MCF 10A (cell line): ENCODE measurements around the gene SLC10A7. TPM values are rescaled to one million over a fixed set of nuclear protein-coding genes. Genes with fewer than 3 reads are reported as not detected.

Experiments
- BruUV-seq: library from RNA; stranded (reverse); fragments of 400-500 nt; replicated peaks from 2 replicates; lab custom pipeline; 2021; lab: Mats Ljungman, UMichigan
- CTCF ChIA-PET: fragments of 300-600 bp; sonication (Branson Sonifier 250); formaldehyde crosslinking; extraction: SDS; loops from one replicate; lab custom pipeline; 2021; ENCODE audit warnings: antibody characterized with exemption, inconsistent platforms; lab: Yijun Ruan, JAX
- POLR2A ChIA-PET: fragments of 300-600, 350-650 bp; sonication (Branson Sonifier 250); formaldehyde crosslinking; extraction: SDS; loops from one replicate; lab custom pipeline; 2020; ENCODE audit warnings: antibody characterized with exemption, inconsistent platforms; lab: Yijun Ruan, JAX
- DNase-seq: peaks from one replicate; pipeline ENCODE4 v3.0.0-alpha.2; 2018; ENCODE audit not compliant: unreplicated experiment
- H3K27ac Mint-ChIP-seq: one replicate; pipeline ENCODE4 v1.8.0; 2022; ENCODE audit warnings: mild to moderate bottlenecking, low read depth, mixed read lengths; ENCODE audit not compliant: unreplicated experiment
- H3K27me3 Mint-ChIP-seq: one replicate; pipeline ENCODE4 v1.8.0; 2022; ENCODE audit warnings: mixed read lengths; ENCODE audit not compliant: insufficient read depth, unreplicated experiment
- H3K36me3 Mint-ChIP-seq: one replicate; pipeline ENCODE4 v1.8.0; 2022; ENCODE audit warnings: mild to moderate bottlenecking, moderate library complexity, mixed read lengths; ENCODE audit not compliant: insufficient read depth, unreplicated experiment
- H3K4me1 Mint-ChIP-seq: one replicate; pipeline ENCODE4 v1.8.0; 2022; ENCODE audit warnings: mixed read lengths; ENCODE audit not compliant: insufficient read depth, unreplicated experiment
- H3K4me3 Mint-ChIP-seq: one replicate; pipeline ENCODE4 v1.8.0; 2022; ENCODE audit warnings: mild to moderate bottlenecking, moderate library complexity, mixed read lengths; ENCODE audit not compliant: unreplicated experiment
- H3K9me3 Mint-ChIP-seq: one replicate; pipeline ENCODE4 v1.8.0; 2022; ENCODE audit warnings: mixed read lengths; ENCODE audit not compliant: unreplicated experiment
- intact Hi-C: fragments of 100-400 bp; cut with micrococcal nuclease; formaldehyde crosslinking; loops from 2 replicates; pipeline ENCODE4 v1.14.1; 2022
- total RNA-seq: library from RNA; stranded (reverse); gene quantifications from 2 replicates; pipeline ENCODE4 v1.2.3, GENCODE V29; 2022
- TF ChIP-seq, protein P1 (sequence below): fragments of 200-600 bp; IDR thresholded peaks from one replicate; pipeline ENCODE4 v1.8.0; 2022; ENCODE audit warnings: antibody characterized with exemption, mild to moderate bottlenecking; ENCODE audit not compliant: unreplicated experiment

SLC10A7 gene
- total RNA-seq, 1 experiment from 2014 or later: 23.0 TPM

DNA sequence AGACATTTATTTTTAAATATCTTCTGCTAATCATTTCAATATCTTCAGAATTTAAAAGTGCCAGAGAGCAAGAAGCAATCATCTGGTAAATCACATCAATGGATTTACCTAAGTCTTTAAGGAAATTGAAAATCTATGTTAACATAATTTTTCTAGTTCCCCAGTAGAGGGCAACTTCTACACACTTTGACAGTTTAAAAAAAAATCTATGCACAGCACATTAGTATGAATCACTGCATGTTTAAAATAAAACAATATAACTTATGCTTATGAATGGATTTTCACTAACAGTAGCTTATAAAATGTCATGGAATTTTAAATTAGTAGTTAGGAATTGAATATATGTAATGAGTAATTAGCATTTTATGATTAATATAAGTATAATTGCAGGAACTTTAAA, 180.9 kb downstream of the SLC10A7 start:
- H3K4me1 Mint-ChIP-seq: peaks cover 8% of the 10 kb centered on the region
- no peaks in the 10 kb centered on the region for H3K9me3 Mint-ChIP-seq
- BruUV-seq: no TSS peak
- ChIA-PET POLR2A (interaction anchor here (0.7 to 0.8 kb wide), 2 partner anchors 38 to 568 kb away, joined by 3 read pairs; no protein-coding TSS in a partner anchor), CTCF (interaction anchor here (0.6 to 2.2 kb wide), 11 partner anchors 102 to 757 kb away, joined by 3 to 8 read pairs (median 4); no protein-coding TSS in a partner anchor)
- H3K27me3 Mint-ChIP-seq: no peaks in the 10 kb centered on the region
- H3K27ac Mint-ChIP-seq: no peak overlapping the region
- peak; percentile 33 for DNase-seq
- intact Hi-C loops: loop anchor here (1.0 to 5.0 kb wide), 2 partner anchors 182 to 576 kb away; partner anchors contain the start of gene SLC10A7
- no peak overlapping the region for H3K4me3 Mint-ChIP-seq
- H3K36me3 Mint-ChIP-seq: no peaks in the 10 kb centered on the region
- TF ChIP-seq, protein P1, sequence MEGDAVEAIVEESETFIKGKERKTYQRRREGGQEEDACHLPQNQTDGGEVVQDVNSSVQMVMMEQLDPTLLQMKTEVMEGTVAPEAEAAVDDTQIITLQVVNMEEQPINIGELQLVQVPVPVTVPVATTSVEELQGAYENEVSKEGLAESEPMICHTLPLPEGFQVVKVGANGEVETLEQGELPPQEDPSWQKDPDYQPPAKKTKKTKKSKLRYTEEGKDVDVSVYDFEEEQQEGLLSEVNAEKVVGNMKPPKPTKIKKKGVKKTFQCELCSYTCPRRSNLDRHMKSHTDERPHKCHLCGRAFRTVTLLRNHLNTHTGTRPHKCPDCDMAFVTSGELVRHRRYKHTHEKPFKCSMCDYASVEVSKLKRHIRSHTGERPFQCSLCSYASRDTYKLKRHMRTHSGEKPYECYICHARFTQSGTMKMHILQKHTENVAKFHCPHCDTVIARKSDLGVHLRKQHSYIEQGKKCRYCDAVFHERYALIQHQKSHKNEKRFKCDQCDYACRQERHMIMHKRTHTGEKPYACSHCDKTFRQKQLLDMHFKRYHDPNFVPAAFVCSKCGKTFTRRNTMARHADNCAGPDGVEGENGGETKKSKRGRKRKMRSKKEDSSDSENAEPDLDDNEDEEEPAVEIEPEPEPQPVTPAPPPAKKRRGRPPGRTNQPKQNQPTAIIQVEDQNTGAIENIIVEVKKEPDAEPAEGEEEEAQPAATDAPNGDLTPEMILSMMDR: peak; percentile 38

DNA sequence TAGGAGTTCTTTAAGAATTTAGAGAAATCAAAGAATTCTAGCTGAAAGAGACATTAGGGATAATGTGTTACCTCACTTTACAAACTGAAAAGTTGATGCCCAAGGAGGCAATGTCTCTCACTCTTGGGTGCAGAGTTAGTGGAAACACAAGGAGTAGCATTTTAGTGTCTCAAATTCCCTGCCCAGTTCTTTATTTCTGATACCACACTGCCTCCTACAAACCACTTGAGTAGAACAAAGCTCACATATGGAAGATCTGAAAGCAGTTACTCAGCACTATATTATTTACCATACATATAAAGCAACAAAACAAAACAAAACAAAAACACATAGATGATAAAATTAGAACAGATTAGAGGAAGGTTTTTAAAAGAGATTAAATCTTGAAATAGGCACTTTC, 183.2 kb downstream of the SLC10A7 start:
- TF ChIP-seq, protein P1: no peak
- intact Hi-C loops: loop anchor here (5.0 to 10.0 kb wide), 2 partner anchors 241 to 724 kb away; partner anchors contain the start of gene MMAA
- H3K4me3 Mint-ChIP-seq: no peak overlapping the region
- no peak overlapping the region for H3K27ac Mint-ChIP-seq
- H3K36me3 Mint-ChIP-seq: no peaks in the 10 kb centered on the region
- H3K4me1 Mint-ChIP-seq: peaks cover 8% of the 10 kb centered on the region
- CTCF ChIA-PET: interaction anchor here (0.6 to 0.8 kb wide), 4 partner anchors 12 to 576 kb away, joined by 3 read pairs; no protein-coding TSS in a partner anchor
- no peaks in the 10 kb centered on the region for H3K27me3 Mint-ChIP-seq
- no peaks in the 10 kb centered on the region for H3K9me3 Mint-ChIP-seq
- no TSS peak for BruUV-seq
- POLR2A ChIA-PET: interaction anchor here (0.6 to 0.8 kb wide), 2 partner anchors 756 to 1026 kb away, joined by 3 read pairs; no protein-coding TSS in a partner anchor
- DNase-seq: no peak

DNA sequence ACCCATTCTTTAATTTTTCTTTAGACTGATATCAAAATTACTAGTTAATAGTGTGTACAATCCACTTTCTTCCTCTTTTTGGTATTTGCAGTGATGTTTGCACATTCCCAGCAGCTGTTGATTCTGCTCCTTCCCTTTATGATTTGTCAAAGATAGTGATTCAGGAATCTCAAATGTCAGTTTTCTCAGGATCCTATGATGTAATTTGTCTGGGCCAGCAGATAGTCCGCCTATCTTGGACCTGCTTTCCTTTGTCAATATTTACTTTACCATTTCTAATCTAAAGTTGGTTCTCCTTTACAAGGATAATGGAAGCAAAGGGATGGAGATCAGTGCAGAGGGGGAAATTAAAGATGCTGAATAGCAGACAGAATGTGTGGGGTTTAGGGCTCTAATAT, 185.3 kb downstream of the SLC10A7 start:
- Mint-ChIP-seq H3K9me3 (no peaks in the 10 kb centered on the region), H3K27ac (no peak overlapping the region), H3K36me3 (no peaks in the 10 kb centered on the region), H3K4me3 (no peak overlapping the region), H3K4me1 (peaks cover 8% of the 10 kb centered on the region), H3K27me3 (no peaks in the 10 kb centered on the region)
- TF ChIP-seq, protein P1: no peak
- DNase-seq: peak; percentile 23
- POLR2A ChIA-PET: interaction anchor here (0.6 to 1.3 kb wide), 3 partner anchors 60 to 1645 kb away, joined by 3 to 7 read pairs (median 3); partner anchors contain the start of gene SLC10A7
- no TSS peak for BruUV-seq
- CTCF ChIA-PET: interaction anchor here (0.5 to 1.5 kb wide), 3 partner anchors 96 to 683 kb away, joined by 3 to 5 read pairs (median 4); no protein-coding TSS in a partner anchor
- intact Hi-C loops: loop anchor here (5.0 to 10.0 kb wide), 2 partner anchors 239 to 722 kb away; partner anchors contain the start of gene MMAA

DNA sequence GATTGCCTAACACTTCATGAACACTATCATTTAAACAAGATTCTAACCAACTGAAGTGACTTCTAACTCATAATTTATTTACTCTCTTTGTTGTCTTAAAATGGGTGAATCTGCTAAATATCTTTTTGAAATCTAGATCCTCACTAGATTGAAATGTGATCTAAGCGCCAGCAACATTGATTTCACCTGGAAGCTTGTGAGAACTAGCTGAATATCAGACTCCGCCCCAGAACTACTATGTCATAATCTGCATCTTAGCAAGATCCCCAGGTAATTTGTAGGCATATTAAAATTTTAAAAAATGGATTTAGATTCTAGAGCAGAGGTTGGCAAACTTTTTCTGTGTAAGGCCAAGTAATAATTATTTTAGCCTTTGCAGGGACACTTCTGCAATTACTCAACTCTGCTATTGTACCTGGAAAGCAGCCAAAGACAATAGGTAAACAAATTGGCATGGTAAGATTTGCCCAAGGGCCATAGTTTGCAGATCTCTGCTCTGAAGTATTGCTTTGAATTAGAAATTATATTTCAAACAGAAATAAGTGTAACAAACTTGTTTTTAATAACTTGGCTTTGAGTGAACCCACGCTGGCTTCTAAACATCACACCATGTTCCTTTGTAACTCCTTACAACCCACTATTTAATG, 185.9 kb downstream of the SLC10A7 start:
- Mint-ChIP-seq H3K9me3 (no peaks in the 10 kb centered on the region), H3K27me3 (no peaks in the 10 kb centered on the region), H3K36me3 (no peaks in the 10 kb centered on the region), H3K27ac (no peak overlapping the region), H3K4me3 (no peak overlapping the region), H3K4me1 (peaks cover 8% of the 10 kb centered on the region)
- CTCF ChIA-PET: interaction anchor here (0.5 to 1.5 kb wide), 5 partner anchors 96 to 683 kb away, joined by 3 to 5 read pairs (median 3); no protein-coding TSS in a partner anchor
- POLR2A ChIA-PET: interaction anchor here (0.6 to 1.3 kb wide), 3 partner anchors 59 to 1645 kb away, joined by 3 to 7 read pairs (median 3); partner anchors contain the start of gene SLC10A7
- BruUV-seq: no TSS peak
- intact Hi-C loops: loop anchor here (5.0 to 10.0 kb wide), 2 partner anchors 239 to 721 kb away; partner anchors contain the start of gene MMAA
- TF ChIP-seq, protein P1: no peak
- peak; percentile 87 for DNase-seq
